ENCODE data around the gene APBA3. TPM values are rescaled to one million over a fixed set of nuclear protein-coding genes. Genes with fewer than 3 reads are reported as not detected.

Gene APBA3
- total RNA-seq, 1 experiment from 2014 or later = 34.0 TPM

GRCh38 chr19:3723883-3724282 lies 37.6 kb downstream of the APBA3 start:
- TF ChIP-seq REST (IDR thresholded peaks at IDR 0.05; ENCODE audit: insufficient read depth in 1 of 2, low read depth in 2 of 2, low read length in 1 of 2) (no peak), POLR2AphosphoS5 (IDR thresholded peaks at IDR 0.05; ENCODE audit: low read depth, low read length) (no peak), TCF7L2 (IDR thresholded peaks at IDR 0.05; ENCODE audit: low read depth, low read length) (no peak), SIN3A (IDR thresholded peaks at IDR 0.05; ENCODE audit: borderline replicate concordance, insufficient read depth, low read depth, low read length) (no peak)
- TF ChIP-seq, protein P1, sequence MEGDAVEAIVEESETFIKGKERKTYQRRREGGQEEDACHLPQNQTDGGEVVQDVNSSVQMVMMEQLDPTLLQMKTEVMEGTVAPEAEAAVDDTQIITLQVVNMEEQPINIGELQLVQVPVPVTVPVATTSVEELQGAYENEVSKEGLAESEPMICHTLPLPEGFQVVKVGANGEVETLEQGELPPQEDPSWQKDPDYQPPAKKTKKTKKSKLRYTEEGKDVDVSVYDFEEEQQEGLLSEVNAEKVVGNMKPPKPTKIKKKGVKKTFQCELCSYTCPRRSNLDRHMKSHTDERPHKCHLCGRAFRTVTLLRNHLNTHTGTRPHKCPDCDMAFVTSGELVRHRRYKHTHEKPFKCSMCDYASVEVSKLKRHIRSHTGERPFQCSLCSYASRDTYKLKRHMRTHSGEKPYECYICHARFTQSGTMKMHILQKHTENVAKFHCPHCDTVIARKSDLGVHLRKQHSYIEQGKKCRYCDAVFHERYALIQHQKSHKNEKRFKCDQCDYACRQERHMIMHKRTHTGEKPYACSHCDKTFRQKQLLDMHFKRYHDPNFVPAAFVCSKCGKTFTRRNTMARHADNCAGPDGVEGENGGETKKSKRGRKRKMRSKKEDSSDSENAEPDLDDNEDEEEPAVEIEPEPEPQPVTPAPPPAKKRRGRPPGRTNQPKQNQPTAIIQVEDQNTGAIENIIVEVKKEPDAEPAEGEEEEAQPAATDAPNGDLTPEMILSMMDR (IDR thresholded peaks at IDR 0.05) = no peak
- no peaks in the 10 kb centered on the region for H3K27me3 ChIP-seq (ENCODE audit: control insufficient read depth, insufficient read depth, low read length)
- ATAC-seq (no peak), DNase-seq (ENCODE audit: low read depth, low spot score) (no peak)
- ChIA-PET POLR2A (no interaction called here), CTCF (interaction anchor here (0.5 kb wide), 1 partner anchor 15 kb away, joined by 3 read pairs; no protein-coding TSS in a partner anchor)
- BruUV-seq (replicated peaks) = no TSS peak
- in situ Hi-C loops (cut with HindIII; ENCODE audit: low pct_unique_long_range_greater_than_20kb, low sequenced_read_pairs) = no loop called here
- H3K9me3 ChIP-seq (ENCODE audit: control insufficient read depth, insufficient read depth, low read depth, low read length) = no peaks in the 10 kb centered on the region
- H3K36me3 ChIP-seq (ENCODE audit: control insufficient read depth, insufficient read depth, low read length) = no peaks in the 10 kb centered on the region
- H3K4me1 ChIP-seq (ENCODE audit: control insufficient read depth, insufficient read depth, low read length) = peaks cover 8% of the 10 kb centered on the region
- intact Hi-C loops (cut with micrococcal nuclease; ENCODE audit: unreplicated experiment) = no loop called here
- no peak overlapping the region for H3K27ac ChIP-seq (ENCODE audit: low read length)
- H3K4me3 ChIP-seq (ENCODE audit: low read depth in 2 of 2, low read length in 2 of 2) = no peak overlapping the region

GRCh38 chr19:3723110-3723488 lies 38.4 kb downstream of the APBA3 start:
- peaks cover 8% of the 10 kb centered on the region for H3K4me1 ChIP-seq (ENCODE audit: control insufficient read depth, insufficient read depth, low read length)
- H3K4me3 ChIP-seq (ENCODE audit: low read depth in 2 of 2, low read length in 2 of 2) = no peak overlapping the region
- TF ChIP-seq, protein P1 (IDR thresholded peaks at IDR 0.05) = no peak
- TF ChIP-seq POLR2AphosphoS5 (IDR thresholded peaks at IDR 0.05; ENCODE audit: low read depth, low read length) (no peak), TCF7L2 (IDR thresholded peaks at IDR 0.05; ENCODE audit: low read depth, low read length) (no peak), SIN3A (IDR thresholded peaks at IDR 0.05; ENCODE audit: borderline replicate concordance, insufficient read depth, low read depth, low read length) (no peak), REST (IDR thresholded peaks at IDR 0.05; ENCODE audit: insufficient read depth in 1 of 2, low read depth in 2 of 2, low read length in 1 of 2) (no peak)
- ChIA-PET CTCF (no interaction called here), POLR2A (interaction anchor here (0.6 kb wide), 1 partner anchor 431 kb away, joined by 3 read pairs; no protein-coding TSS in a partner anchor)
- no peak for DNase-seq (ENCODE audit: low read depth, low spot score)
- intact Hi-C loops (cut with micrococcal nuclease; ENCODE audit: unreplicated experiment) = no loop called here
- no peak for ATAC-seq
- no peaks in the 10 kb centered on the region for H3K9me3 ChIP-seq (ENCODE audit: control insufficient read depth, insufficient read depth, low read depth, low read length)
- no peaks in the 10 kb centered on the region for H3K36me3 ChIP-seq (ENCODE audit: control insufficient read depth, insufficient read depth, low read length)
- no peaks in the 10 kb centered on the region for H3K27me3 ChIP-seq (ENCODE audit: control insufficient read depth, insufficient read depth, low read length)
- in situ Hi-C loops (cut with HindIII; ENCODE audit: low pct_unique_long_range_greater_than_20kb, low sequenced_read_pairs) = no loop called here
- no TSS peak for BruUV-seq (replicated peaks)
- no peak overlapping the region for H3K27ac ChIP-seq (ENCODE audit: low read length)

Data from Panc1 (cell line).